HCT116 (cell line): ENCODE results near the gene COMMD4.
"Not testable (repeated sequence)": the region's sequence is repeated elsewhere in the genome, so short reads cannot be mapped to it uniquely, and the experiment has no call there.

Experiments used
- CTCF ChIP-seq, 3 experiments: fragments of 200-600 bp in 1 of 3; sonication (generic) in 1 of 3; IDR thresholded peaks in 2 of 3; conservative IDR thresholded peaks in 1 of 3; 2 replicates each; pipeline ENCODE4 v1.5.1; 2012 to 2017; ENCODE audit warnings: low read depth in 2 of 3, low read length in 2 of 3, antibody characterized with exemption in 1 of 3, borderline replicate concordance in 1 of 3, control low read depth in 1 of 3, mild to moderate bottlenecking in 1 of 3, mixed read lengths in 1 of 3, mixed run types in 1 of 3, moderate library complexity in 1 of 3; ENCODE audit not compliant: insufficient read depth in 1 of 3
- EZH2 ChIP-seq: fragments of 200-600 bp; sonication (generic); IDR thresholded peaks from 2 replicates; pipeline ENCODE4 v1.6.1; 2017; ENCODE audit warnings: antibody characterized with exemption, mixed run types
- EZH2phosphoT487 ChIP-seq: fragments of 200-600 bp; IDR thresholded peaks from 2 replicates; pipeline ENCODE4 v1.6.1; 2018; ENCODE audit warnings: antibody characterized with exemption, borderline replicate concordance
- JUND ChIP-seq: IDR thresholded peaks from 2 replicates; pipeline ENCODE4 v1.6.1; 2012
- POLR2A ChIP-seq: IDR thresholded peaks from 2 replicates; pipeline ENCODE4 v1.7.0; 2011; ENCODE audit warnings: borderline replicate concordance; ENCODE audit not compliant: insufficient read depth, insufficient read length; ENCODE audit errors: extremely low read depth
- POLR2AphosphoS5 ChIP-seq: IDR thresholded peaks from 2 replicates; pipeline ENCODE4 v1.6.1; 2011; ENCODE audit warnings: mild to moderate bottlenecking, low read depth, low read length, moderate library complexity
- TCF7L2 ChIP-seq: IDR thresholded peaks from 2 replicates; pipeline ENCODE4 v1.7.0; 2011; ENCODE audit warnings: borderline replicate concordance, inconsistent platforms; ENCODE audit not compliant: insufficient read depth, insufficient read length; ENCODE audit errors: extremely low read depth
- YY1 ChIP-seq: IDR thresholded peaks from 2 replicates; pipeline ENCODE4 v1.6.1; 2011; ENCODE audit warnings: low read length, low read depth, moderate library complexity, mild to moderate bottlenecking; ENCODE audit not compliant: insufficient replicate concordance; ENCODE audit errors: extremely low read depth

DNA sequence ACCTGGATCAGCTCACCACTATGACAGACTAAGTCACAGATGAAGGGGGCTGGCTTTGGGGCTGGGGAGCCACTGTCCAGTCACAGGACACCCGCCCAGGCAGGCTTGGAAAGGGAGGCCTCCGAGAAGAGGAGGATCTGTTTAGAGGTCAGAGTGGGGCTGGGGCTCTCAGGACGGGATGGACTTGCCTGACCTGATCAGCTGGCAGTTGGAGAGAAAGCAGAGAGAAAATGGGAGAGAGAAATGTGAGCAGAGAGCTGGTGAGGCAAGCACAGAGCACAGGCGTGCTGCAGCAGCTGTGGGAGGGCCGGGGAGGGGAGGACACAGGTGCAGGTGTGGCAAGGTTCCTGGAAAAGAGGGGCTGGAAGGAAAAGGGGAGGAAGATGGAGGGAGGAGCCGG, 35.8 kb upstream of the COMMD4 start:
- not testable (repeated sequence) for TF ChIP-seq EZH2; EZH2phosphoT487; CTCF (IDR thresholded peaks at IDR 0.05 in 2 of 3, conservative IDR thresholded peaks at IDR 0.05 in 1 of 3; ENCODE audit: borderline replicate concordance in 1 of 3, insufficient read depth in 1 of 3, low read depth in 2 of 3, low read length in 2 of 3); JUND; POLR2AphosphoS5; TCF7L2; YY1; POLR2A
